SK-N-DZ (cell line): ENCODE results near the gene LARGE2.

ENCODE experiments used
- DNase-seq: peaks from one replicate; pipeline ENCODE4 v3.0.0-alpha.2; 2015; ENCODE audit warnings: low spot score

The LARGE2 gene

GRCh38 chr11:45959851-45960250, 37.4 kb downstream of the LARGE2 start:
- no peak for DNase-seq

GRCh38 chr11:45960387-45961095, 38.1 kb downstream of the LARGE2 start:
- no peak for DNase-seq

GRCh38 chr11:45961751-45962240, 39.3 kb downstream of the LARGE2 start:
- no peak for DNase-seq

GRCh38 chr11:45964911-45965389, 42.5 kb downstream of the LARGE2 start:
- peak; percentile 69 for DNase-seq

GRCh38 chr11:45967506-45967905, 45.0 kb downstream of the LARGE2 start:
- no peak for DNase-seq

- no peak for DNase-seq
Observed at GRCh38 chr11:45968901-45969300, 46.4 kb downstream of the LARGE2 start.

- DNase-seq: no peak
Observed at GRCh38 chr11:45973601-45974000, 51.1 kb downstream of the LARGE2 start.

GRCh38 chr11:45974806-45975205, 52.4 kb downstream of the LARGE2 start:
- no peak for DNase-seq
